K562 (cell line): ENCODE results near the gene ABCC1. TPM values are rescaled to one million over a fixed set of nuclear protein-coding genes. Genes with fewer than 3 reads are reported as not detected.

ENCODE experiments used
- ATAC-seq: fragments of 200-7000 bp; cut with Tn5 transposase; 3 replicates; pipeline ENCODE4 v1.9.1; 2020; ENCODE audit warnings: moderate library complexity
- BruUV-seq: library from RNA; stranded (reverse); fragments of 400-500 nt; replicated peaks from 2 replicates; lab custom pipeline; 2021; lab: Mats Ljungman, UMichigan
- CTCF ChIA-PET: fragments of 300-600 bp; formaldehyde crosslinking; extraction: SDS; loops from one replicate; lab custom pipeline; 2021; ENCODE audit warnings: low intra/inter-chr PET ratio; lab: Yijun Ruan, JAX
- POLR2A ChIA-PET: fragments of 300-600, 350-650 bp; sonication (Branson Sonifier 250); formaldehyde crosslinking; extraction: SDS; loops from one replicate; lab custom pipeline; 2021; ENCODE audit warnings: antibody characterized with exemption, inconsistent platforms; lab: Yijun Ruan, JAX
- DNase-seq, 4 experiments: peaks; one replicate each; pipeline versions ENCODE4 v3.0.0 to v3.0.0-alpha.2; 2011 to 2018; ENCODE audit warnings: low spot score in 3 of 4, mixed read lengths in 3 of 4; ENCODE audit errors: extremely low read depth in 1 of 4
- FAIRE-seq: peaks from 2 replicates; lab custom pipeline; 2011; peaks lifted over from hg19 to GRCh38; lab: Jason Lieb, UNC
- H2AFZ ChIP-seq: 2 replicates; pipeline ENCODE4 v1.6.0; 2011; ENCODE audit warnings: low read depth, low read length, control low read depth, inconsistent platforms
- H3K27ac ChIP-seq: fragments of 200-600 bp; 3 replicates; pipeline ENCODE4 v1.8.0; 2011; ENCODE audit warnings: low read depth, mild to moderate bottlenecking, control low read depth, inconsistent platforms, low read length, moderate library complexity, mixed read lengths; ENCODE audit errors: extremely low read depth
- H3K27me3 ChIP-seq, 2 experiments: fragments of 300-600 bp in 1 of 2; 2 replicates in 1 of 2; 3 replicates in 1 of 2; pipeline versions ENCODE4 v1.6.0 to v1.8.0; 2011; ENCODE audit warnings: inconsistent platforms in 2 of 2, low read length in 2 of 2, mild to moderate bottlenecking in 1 of 2, mixed read lengths in 1 of 2, moderate library complexity in 1 of 2; ENCODE audit not compliant: control insufficient read depth in 2 of 2, insufficient read depth in 2 of 2
- H3K36me3 ChIP-seq: fragments of 300-600 bp; 3 replicates; pipeline ENCODE4 v1.8.0; 2011; ENCODE audit warnings: mild to moderate bottlenecking, low read length, inconsistent platforms; ENCODE audit not compliant: control insufficient read depth, insufficient read depth
- H3K4me1 ChIP-seq, 2 experiments: fragments of 200-600 bp in 1 of 2; replicated peaks in 1 of 2; 2 replicates in 1 of 2; 3 replicates in 1 of 2; pipeline versions ENCODE4 v1.5.1 to v1.8.0; 2011; ENCODE audit warnings: inconsistent platforms in 2 of 2, low read length in 2 of 2, mild to moderate bottlenecking in 1 of 2, mixed read lengths in 1 of 2, moderate library complexity in 1 of 2; ENCODE audit not compliant: control insufficient read depth in 2 of 2, insufficient read depth in 2 of 2
- H3K4me2 ChIP-seq: 2 replicates; pipeline ENCODE4 v1.6.1; 2011; ENCODE audit warnings: low read length, control low read depth, inconsistent platforms, mixed read lengths; ENCODE audit not compliant: insufficient read depth
- H3K4me3 ChIP-seq: fragments of 200-600 bp; sonication (generic), shearing (Covaris generic); 2 replicates; pipeline ENCODE4 v1.5.1; 2016; ENCODE audit warnings: control low read depth, inconsistent platforms
- H3K79me2 ChIP-seq: fragments of 200-600 bp; 3 replicates; pipeline ENCODE4 v1.8.0; 2011; ENCODE audit warnings: low read length, inconsistent platforms; ENCODE audit not compliant: control insufficient read depth, insufficient read depth
- H3K9ac ChIP-seq, 2 experiments: 2 replicates each; pipeline versions ENCODE4 v1.6.0 to v1.6.1; 2011; ENCODE audit warnings: low read depth in 2 of 2, low read length in 2 of 2, control low read depth in 1 of 2, inconsistent platforms in 1 of 2, mild to moderate bottlenecking in 1 of 2, mixed read lengths in 1 of 2; ENCODE audit not compliant: insufficient read depth in 1 of 2
- H3K9me1 ChIP-seq: one replicate; pipeline ENCODE4 v1.6.0; 2011; ENCODE audit warnings: inconsistent platforms, mild to moderate bottlenecking, low read length, moderate library complexity; ENCODE audit not compliant: control insufficient read depth, insufficient read depth
- H3K9me3 ChIP-seq: replicated peaks from 2 replicates; pipeline ENCODE4 v1.5.1; 2011; ENCODE audit warnings: low read depth, low read length, inconsistent platforms; ENCODE audit not compliant: control insufficient read depth, insufficient read depth
- H4K20me1 ChIP-seq: replicated peaks from 2 replicates; pipeline ENCODE4 v1.6.1; 2011; ENCODE audit warnings: low read length, inconsistent platforms, mixed read lengths; ENCODE audit not compliant: control insufficient read depth, insufficient read depth
- CBFA2T3 ChIP-seq: fragments of 450-650 bp; IDR thresholded peaks from 2 replicates; pipeline ENCODE4 v1.6.1; 2017
- CEBPB ChIP-seq: fragments of 450-650 bp; IDR thresholded peaks from 2 replicates; pipeline ENCODE4 v1.6.1; 2016; ENCODE audit warnings: missing genetic modification characterization, missing compliant biosample characterization
- NBN ChIP-seq: fragments of 450-650 bp; IDR thresholded peaks from 2 replicates; pipeline ENCODE4 v1.6.1; 2016; ENCODE audit warnings: low read depth, mild to moderate bottlenecking
- NEUROD1 ChIP-seq: fragments of 150-350 bp; IDR thresholded peaks from 2 replicates; pipeline ENCODE4 v1.6.1; 2014; ENCODE audit warnings: borderline replicate concordance, low read length, low read depth; ENCODE audit not compliant: partially characterized antibody
- RAD51 ChIP-seq: fragments of 450-650 bp; IDR thresholded peaks from 2 replicates; pipeline ENCODE4 v1.7.1; 2016; ENCODE audit warnings: low read depth, mild to moderate bottlenecking, borderline replicate concordance
- WGBS: fragments of 100-300 bp; shearing (Covaris generic); methylation state at CpG from one replicate; pipeline ENCODE4 v1.1.6; 2016; ENCODE audit warnings: low coverage, mixed read lengths; ENCODE audit not compliant: insufficient coverage; ENCODE audit errors: missing lambda C conversion rate; 5-methylcytosine and 5-hydroxymethylcytosine counted together
- in situ Hi-C: fragments of 300-500 bp; cut with MboI; formaldehyde crosslinking; loops from 4 replicates; pipeline ENCODE4 v1.15.0; 2018; ENCODE audit warnings: inconsistent platforms, mixed read lengths
- intact Hi-C: fragments of 100-400 bp; cut with micrococcal nuclease; formaldehyde crosslinking; loops from 2 replicates; pipeline ENCODE4 v1.14.2; 2022
- polyA plus RNA-seq, 8 experiments: library from polyadenylated mRNA; depleted of rRNA in 4 of 8; stranded (reverse) in 5 of 8; unstranded in 3 of 8; fragments of >200 nt; fragmentation: Nextera tagmentation in 2 of 8; fragmentation: Illumina TruSeq in 1 of 8; extraction: Ambion mirVana in 2 of 8; extraction: Trizol in 1 of 8; gene quantifications; 2 replicates each; pipeline versions ENCODE4 v1.2.1 to v1.2.3, GENCODE V29; 2011 to 2014; ENCODE audit warnings: inconsistent platforms in 1 of 8, missing spikeins in 1 of 8
- total RNA-seq, 7 experiments: library from RNA; depleted of rRNA in 6 of 7; stranded (reverse); fragments of >200 nt in 6 of 7; fragmentation: Illumina TruSeq in 2 of 7; extraction: Trizol in 2 of 7; gene quantifications; 2 replicates each; pipeline versions ENCODE4 v1.2.1 to v1.2.3, GENCODE V29; 2011 to 2021; ENCODE audit warnings: low replicate concordance in 1 of 7

Gene ABCC1
- total and polyA plus RNA-seq, 9 of the 15 experiments (the other 6 are each of a cell fraction or from before 2014, with no cell fraction given): 3.9 to 41.6 (median 10.0) TPM

DNA sequence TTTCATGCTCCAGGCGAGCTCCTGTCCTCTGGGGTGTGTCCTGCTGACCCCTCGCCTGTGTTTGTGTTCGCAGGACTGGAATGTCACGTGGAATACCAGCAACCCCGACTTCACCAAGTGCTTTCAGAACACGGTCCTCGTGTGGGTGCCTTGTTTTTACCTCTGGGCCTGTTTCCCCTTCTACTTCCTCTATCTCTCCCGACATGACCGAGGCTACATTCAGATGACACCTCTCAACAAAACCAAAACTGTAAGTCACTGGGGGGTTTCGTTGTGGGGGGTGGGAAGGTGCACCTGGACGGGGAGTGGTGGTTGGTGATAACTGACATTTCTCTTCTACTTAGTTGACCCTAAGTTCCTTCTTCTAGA lies 58.3 kb downstream of the ABCC1 start:
- POLR2A ChIA-PET: interaction anchor here (2.7 kb wide), 1 partner anchor 9 kb away, joined by 11 read pairs; no protein-coding TSS in a partner anchor
- in situ Hi-C loops: no loop called here
- CTCF ChIA-PET: no interaction called here
- FAIRE-seq (peak; percentile 72), ATAC-seq (no peak; the same call in 2 of the 3 replicates), DNase-seq (no peak)
- H3K4me2 ChIP-seq: peak overlapping the region; percentile 30; the same call in 1 of the 2 replicates
- peak overlapping the region; percentile 52; the same call in 1 of the 3 replicates for H3K27ac ChIP-seq
- intact Hi-C loops: no loop called here
- H3K4me3 ChIP-seq: no peak overlapping the region
- peak overlapping the region; percentile 54 for H2AFZ ChIP-seq
- H3K79me2 ChIP-seq: peaks cover 21% of the 10 kb centered on the region
- peaks cover 39% of the 10 kb centered on the region for H3K36me3 ChIP-seq
- H3K27me3 ChIP-seq: no peaks in the 10 kb centered on the region
- WGBS: 35% methylated on average over 11 of the region's 11 CpGs
- peaks cover 10 to 11% of the 10 kb centered on the region in 2 experiments for H3K4me1 ChIP-seq
- no TSS peak for BruUV-seq
- H4K20me1 ChIP-seq: no peaks in the 10 kb centered on the region; the same call in 1 of the 2 replicates
- TF ChIP-seq CEBPB (tag) (no peak), CBFA2T3 (peak; percentile 33; the same call in 1 of the 2 replicates)
- H3K9me3 ChIP-seq: no peaks in the 10 kb centered on the region
- H3K9me1 ChIP-seq: no peaks in the 10 kb centered on the region
- peak overlapping the region; percentile 24 to 86; a peak in 3 of 4 replicates for H3K9ac ChIP-seq

DNA sequence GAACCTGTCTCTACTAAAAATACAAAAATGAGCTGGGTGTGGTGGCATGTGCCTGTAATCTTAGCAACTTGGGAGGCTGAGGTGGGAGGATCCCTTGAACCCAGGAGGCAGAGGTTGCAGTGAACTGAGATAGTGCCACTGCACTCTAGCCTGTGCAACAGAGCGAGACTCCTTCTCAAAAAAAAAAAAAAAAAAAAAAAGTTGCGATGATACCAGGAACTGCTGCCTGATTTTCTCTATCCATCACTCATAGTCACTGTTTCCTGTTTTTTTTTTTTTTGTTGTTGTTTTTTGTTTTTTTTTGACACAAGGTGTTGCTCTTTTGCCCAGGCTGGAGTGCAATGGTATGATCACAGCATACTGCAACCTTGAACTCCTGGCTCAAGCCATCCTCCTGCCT lies 59.2 kb downstream of the ABCC1 start:
- ChIA-PET POLR2A (interaction anchor here (0.5 to 2.7 kb wide), 2 partner anchors 10 to 13 kb away, joined by 3 to 11 read pairs; no protein-coding TSS in a partner anchor), CTCF (no interaction called here)
- H3K79me2 ChIP-seq: peaks cover 18% of the 10 kb centered on the region
- H3K9ac ChIP-seq: no peak overlapping the region
- no peaks in the 10 kb centered on the region for H3K9me3 ChIP-seq
- H2AFZ ChIP-seq: no peak overlapping the region
- H3K27me3 ChIP-seq: no peaks in the 10 kb centered on the region
- H3K4me1 ChIP-seq: peaks cover 10 to 11% of the 10 kb centered on the region in 2 experiments
- no peaks in the 10 kb centered on the region; the same call in 1 of the 2 replicates for H4K20me1 ChIP-seq
- ATAC-seq: no peak
- BruUV-seq: no TSS peak
- DNase-seq: no peak
- no peak overlapping the region for H3K27ac ChIP-seq
- WGBS: no CpG with 5 or more reads among the region's 2 CpGs
- no peaks in the 10 kb centered on the region for H3K9me1 ChIP-seq
- in situ Hi-C loops: no loop called here
- intact Hi-C loops: no loop called here
- no peak overlapping the region for H3K4me3 ChIP-seq
- no peak for FAIRE-seq
- peaks cover 39% of the 10 kb centered on the region for H3K36me3 ChIP-seq
- H3K4me2 ChIP-seq: no peak overlapping the region
- TF ChIP-seq NBN (no peak), RAD51 (no peak), NEUROD1 (no peak)
- TF ChIP-seq, all 486 proteins: peak for 0
